ENCODE measurements around the gene FAU.
"Not testable (repeated sequence)": the region's sequence is repeated elsewhere in the genome, so short reads cannot be mapped to it uniquely, and the experiment has no call there.

FAU gene

GRCh38 chr11:65119670-65119995 lies 2.3 kb downstream of the FAU start:
- no peak for DNase-seq

- DNase-seq = not testable (repeated sequence)
Measured at GRCh38 chr11:65118891-65119669, 2.9 kb downstream of the FAU start.

- no peak for DNase-seq
Measured at GRCh38 chr11:65118097-65118837, 3.7 kb downstream of the FAU start.

- peak; percentile 100 for DNase-seq
Measured at GRCh38 chr11:65117206-65118096, 4.5 kb downstream of the FAU start, which contains the start of gene ZNHIT2. Gene ZNHIT2 (minus strand): TSS chr11:65117701. CDS start chr11:65117653, 48 bp downstream.

GRCh38 chr11:65116370-65117205 lies 5.3 kb downstream of the FAU start:
- peak; percentile 72 for DNase-seq

GRCh38 chr11:65115361-65116082 lies 6.4 kb downstream of the FAU start:
- DNase-seq = no peak

GRCh38 chr11:65114538-65115171 lies 7.3 kb downstream of the FAU start:
- DNase-seq = no peak

GRCh38 chr11:65113839-65114238 lies 8.1 kb downstream of the FAU start:
- no peak for DNase-seq

- DNase-seq = no peak
Measured at GRCh38 chr11:65113361-65113756, 8.6 kb downstream of the FAU start.

GRCh38 chr11:65112546-65113360 lies 9.2 kb downstream of the FAU start:
- DNase-seq = peak; percentile 59

- DNase-seq = peak; percentile 94
Measured at GRCh38 chr11:65111744-65112545, 10.0 kb downstream of the FAU start, which contains the start of gene TM7SF2. Gene TM7SF2 (plus strand): TSS chr11:65111872. CDS start chr11:65112016, 144 bp downstream.

GRCh38 chr11:65111159-65111743 lies 10.7 kb downstream of the FAU start:
- DNase-seq = no peak

GRCh38 chr11:65110354-65110861 lies 11.5 kb downstream of the FAU start:
- peak; percentile 90 for DNase-seq

- no peak for DNase-seq
Measured at GRCh38 chr11:65109231-65110198, 12.4 kb downstream of the FAU start.

- no peak for DNase-seq
Measured at GRCh38 chr11:65108469-65109123, 13.3 kb downstream of the FAU start.

- no peak for DNase-seq
Measured at GRCh38 chr11:65107751-65108468, 14.0 kb downstream of the FAU start.
